Measurements from ENCODE around the gene EPHB2. TPM values are rescaled to one million over a fixed set of nuclear protein-coding genes. Genes with fewer than 3 reads are reported as not detected.
A peak's percentile ranks its signal among the peaks of the same experiment; 100 is the strongest.
"Not testable (repeated sequence)": the region's sequence is repeated elsewhere in the genome, so short reads cannot be mapped to it uniquely, and the experiment has no call there.

EPHB2 gene
- total RNA-seq, 2 experiments from 2014 or later, result 0.13 TPM; not detected in 1

DNA sequence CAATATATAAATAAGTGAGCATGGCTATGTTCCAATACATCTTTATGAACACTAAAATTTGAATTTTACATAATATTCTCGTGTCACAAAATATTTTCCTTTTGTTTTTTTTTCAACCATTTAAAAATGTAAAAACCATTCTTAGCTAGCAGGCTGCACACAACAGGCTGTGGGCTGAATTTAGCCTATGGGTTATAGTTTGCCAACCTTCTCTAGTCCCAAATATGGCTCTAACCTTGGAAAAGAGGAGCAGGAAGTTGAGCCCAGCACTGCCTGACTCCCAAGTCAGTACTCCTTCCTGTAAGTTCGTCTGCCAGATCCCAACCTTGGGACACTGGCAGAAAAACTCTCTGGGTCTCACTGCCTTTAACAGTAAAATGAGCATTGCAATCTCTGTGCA, 44.2 kb upstream of the EPHB2 start:
- POLR2A ChIA-PET, result no interaction called here
- Mint-ChIP-seq H3K27ac (no peak overlapping the region), H3K36me3 (ENCODE audit: low read depth) (no peaks in the 10 kb centered on the region), H3K27me3 (peaks cover 10% of the 10 kb centered on the region), H3K9me3 (no peaks in the 10 kb centered on the region), H3K4me3 (no peak overlapping the region), H3K4me1 (ENCODE audit: low read depth) (no peaks in the 10 kb centered on the region)
- TF ChIP-seq, protein P1, sequence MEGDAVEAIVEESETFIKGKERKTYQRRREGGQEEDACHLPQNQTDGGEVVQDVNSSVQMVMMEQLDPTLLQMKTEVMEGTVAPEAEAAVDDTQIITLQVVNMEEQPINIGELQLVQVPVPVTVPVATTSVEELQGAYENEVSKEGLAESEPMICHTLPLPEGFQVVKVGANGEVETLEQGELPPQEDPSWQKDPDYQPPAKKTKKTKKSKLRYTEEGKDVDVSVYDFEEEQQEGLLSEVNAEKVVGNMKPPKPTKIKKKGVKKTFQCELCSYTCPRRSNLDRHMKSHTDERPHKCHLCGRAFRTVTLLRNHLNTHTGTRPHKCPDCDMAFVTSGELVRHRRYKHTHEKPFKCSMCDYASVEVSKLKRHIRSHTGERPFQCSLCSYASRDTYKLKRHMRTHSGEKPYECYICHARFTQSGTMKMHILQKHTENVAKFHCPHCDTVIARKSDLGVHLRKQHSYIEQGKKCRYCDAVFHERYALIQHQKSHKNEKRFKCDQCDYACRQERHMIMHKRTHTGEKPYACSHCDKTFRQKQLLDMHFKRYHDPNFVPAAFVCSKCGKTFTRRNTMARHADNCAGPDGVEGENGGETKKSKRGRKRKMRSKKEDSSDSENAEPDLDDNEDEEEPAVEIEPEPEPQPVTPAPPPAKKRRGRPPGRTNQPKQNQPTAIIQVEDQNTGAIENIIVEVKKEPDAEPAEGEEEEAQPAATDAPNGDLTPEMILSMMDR (IDR thresholded peaks at IDR 0.05), result no peak
- CTCF ChIA-PET, result interaction anchor here (1.4 kb wide), 1 partner anchor 25 kb away, joined by 3 read pairs; no protein-coding TSS in a partner anchor
- DNase-seq (no peak), ATAC-seq (no peak)
- intact Hi-C loops (cut with micrococcal nuclease), result no loop called here

DNA sequence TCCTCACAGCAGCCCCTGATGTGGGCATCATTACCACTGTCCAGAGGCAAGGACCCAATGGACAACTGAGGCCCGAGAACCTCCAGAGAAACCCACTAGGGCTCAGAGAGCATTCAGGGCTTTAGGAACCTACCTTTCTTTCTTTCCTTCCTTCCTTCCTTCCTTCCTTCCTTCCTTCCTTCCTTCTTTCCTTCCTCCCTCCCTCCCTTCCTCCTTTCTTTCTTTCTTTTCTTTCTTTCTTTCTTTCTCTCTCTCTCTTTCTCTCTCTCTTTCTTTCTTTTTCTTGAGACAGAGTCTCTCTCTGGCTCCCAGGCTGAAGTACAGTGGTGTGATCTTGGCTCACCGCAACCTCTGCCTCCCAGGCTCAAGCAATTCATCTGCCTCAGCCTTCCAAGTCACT, 41.8 kb upstream of the EPHB2 start:
- DNase-seq; H3K27ac Mint-ChIP-seq; H3K9me3 Mint-ChIP-seq; H3K4me1 Mint-ChIP-seq (ENCODE audit: low read depth); CTCF ChIA-PET; H3K4me3 Mint-ChIP-seq; intact Hi-C loops (cut with micrococcal nuclease); ATAC-seq; H3K36me3 Mint-ChIP-seq (ENCODE audit: low read depth); POLR2A ChIA-PET: not testable (repeated sequence)
- H3K27me3 Mint-ChIP-seq, result peaks cover 25% of the 10 kb centered on the region

DNA sequence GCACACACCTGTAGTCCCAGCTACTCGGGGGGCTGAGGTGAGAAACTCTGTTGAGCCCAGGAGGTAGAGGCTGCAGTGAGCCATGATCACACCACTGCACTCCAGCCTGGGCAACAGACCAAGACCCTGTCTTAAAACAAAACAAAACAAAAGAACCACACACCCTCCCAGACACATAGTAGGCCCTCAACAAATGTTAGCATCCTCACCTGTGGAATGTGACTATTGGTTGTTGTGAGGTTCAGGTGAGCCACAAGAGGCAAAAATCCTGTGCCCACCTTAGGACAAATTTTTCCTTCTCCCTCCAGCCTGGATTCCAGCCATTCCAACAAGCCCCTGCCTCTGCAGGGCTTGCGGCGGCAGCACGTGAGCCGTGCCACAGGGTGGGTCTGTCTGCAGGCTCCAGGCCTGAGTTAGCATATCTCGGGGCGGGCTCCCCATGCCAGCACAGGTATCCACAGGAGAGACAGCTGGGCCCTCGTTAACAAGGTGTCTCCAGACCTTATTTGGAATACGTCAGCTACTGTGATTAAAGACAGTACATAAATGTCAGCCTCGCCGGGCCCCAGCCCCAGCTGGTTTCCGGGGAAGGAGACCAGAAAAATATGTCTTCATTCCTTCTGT, 40.2 kb upstream of the EPHB2 start:
- no peak overlapping the region for H3K27ac Mint-ChIP-seq
- no peaks in the 10 kb centered on the region for H3K9me3 Mint-ChIP-seq
- H3K36me3 Mint-ChIP-seq (ENCODE audit: low read depth), result no peaks in the 10 kb centered on the region
- CTCF ChIA-PET, result no interaction called here
- intact Hi-C loops (cut with micrococcal nuclease), result no loop called here
- H3K4me3 Mint-ChIP-seq, result no peak overlapping the region
- H3K4me1 Mint-ChIP-seq (ENCODE audit: low read depth), result no peaks in the 10 kb centered on the region
- ATAC-seq, result no peak
- POLR2A ChIA-PET, result no interaction called here
- no peak for DNase-seq
- H3K27me3 Mint-ChIP-seq, result peaks cover 36% of the 10 kb centered on the region
- TF ChIP-seq, protein P1 (IDR thresholded peaks at IDR 0.05), result no peak

DNA sequence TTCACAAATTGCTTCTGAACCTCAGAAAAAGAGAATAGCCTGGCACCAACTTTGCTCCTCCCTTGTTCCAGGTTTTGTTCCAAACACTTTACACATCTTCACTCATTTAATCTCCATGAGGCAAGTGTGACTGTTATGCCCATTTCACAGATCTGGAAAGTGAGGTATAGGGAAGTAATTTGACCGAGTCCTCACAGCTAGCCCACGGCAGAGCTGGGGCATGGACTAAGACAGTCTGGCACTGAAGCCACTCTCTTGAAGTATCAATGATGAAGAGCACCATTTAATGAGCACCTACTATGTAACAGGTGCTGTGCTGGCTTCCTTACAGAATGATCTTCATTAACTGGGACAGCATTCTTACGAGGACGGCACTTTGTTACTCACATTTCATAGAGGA, 38.6 kb upstream of the EPHB2 start:
- ATAC-seq (no peak), DNase-seq (no peak)
- ChIA-PET CTCF (no interaction called here), POLR2A (no interaction called here)
- Mint-ChIP-seq H3K4me3 (no peak overlapping the region), H3K27me3 (peaks cover 39% of the 10 kb centered on the region), H3K9me3 (no peaks in the 10 kb centered on the region), H3K4me1 (ENCODE audit: low read depth) (no peaks in the 10 kb centered on the region), H3K27ac (no peak overlapping the region), H3K36me3 (ENCODE audit: low read depth) (no peaks in the 10 kb centered on the region)
- TF ChIP-seq, protein P1 (IDR thresholded peaks at IDR 0.05), result no peak
- intact Hi-C loops (cut with micrococcal nuclease), result no loop called here

DNA sequence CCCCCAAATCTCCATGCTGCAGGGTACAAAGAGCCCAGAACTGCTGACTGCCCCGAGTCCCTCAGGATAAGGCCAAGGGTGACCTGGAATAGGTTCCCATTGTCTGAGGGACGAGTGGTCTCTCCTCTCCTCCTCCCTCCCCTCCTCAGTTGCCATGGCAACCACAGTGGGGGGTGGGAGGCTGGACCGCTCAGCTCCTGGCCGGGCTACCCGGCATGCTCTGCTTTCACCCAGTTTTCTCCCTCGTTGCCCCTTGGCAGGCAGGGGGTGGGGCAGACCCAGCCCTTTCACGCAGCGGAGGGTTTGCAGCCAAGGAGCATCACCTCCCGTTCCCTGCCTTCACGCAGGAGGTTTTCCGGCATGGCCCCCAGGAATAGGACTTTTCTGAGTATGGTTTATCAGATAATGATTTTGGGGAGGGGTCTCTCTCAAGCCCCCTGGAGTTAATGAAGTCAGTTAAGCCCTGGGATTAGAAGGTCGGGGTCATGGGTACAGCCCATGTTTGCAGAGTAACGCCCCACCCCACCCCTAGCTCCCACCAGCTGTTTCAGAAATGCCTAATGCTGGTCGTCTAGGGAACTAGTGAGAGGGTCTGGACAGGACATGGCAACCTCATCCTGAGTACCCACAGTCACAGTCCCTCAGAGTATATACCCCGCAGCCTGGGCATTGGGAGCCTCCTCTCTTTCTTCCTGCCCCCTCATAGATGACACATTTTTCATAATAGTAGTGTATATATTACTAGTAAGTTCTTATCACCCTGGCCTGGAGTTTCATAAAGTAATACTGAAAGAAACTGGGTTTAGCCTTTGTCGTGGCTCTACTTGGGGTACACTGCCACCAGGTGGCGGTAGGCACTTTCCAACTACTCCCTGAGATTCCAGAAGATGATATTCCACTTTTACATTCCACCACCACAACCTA, 36.9 kb upstream of the EPHB2 start:
- TF ChIP-seq, protein P1 (IDR thresholded peaks at IDR 0.05), result peak; percentile 48
- DNase-seq (peak; percentile 52), ATAC-seq (peak; percentile 70)
- H3K27ac Mint-ChIP-seq, result no peak overlapping the region
- intact Hi-C loops (cut with micrococcal nuclease), result no loop called here
- ChIA-PET CTCF (interaction anchor here (0.7 to 1.2 kb wide), 2 partner anchors 17 to 31 kb away, joined by 3 to 4 read pairs; no protein-coding TSS in a partner anchor), POLR2A (interaction anchor here (0.9 kb wide), 1 partner anchor 14 kb away, joined by 3 read pairs; no protein-coding TSS in a partner anchor)
- H3K36me3 Mint-ChIP-seq (ENCODE audit: low read depth), result no peaks in the 10 kb centered on the region
- H3K4me3 Mint-ChIP-seq, result no peak overlapping the region
- H3K9me3 Mint-ChIP-seq, result no peaks in the 10 kb centered on the region
- peaks cover 39% of the 10 kb centered on the region for H3K27me3 Mint-ChIP-seq
- H3K4me1 Mint-ChIP-seq (ENCODE audit: low read depth), result no peaks in the 10 kb centered on the region

Data from activated CD8-positive, alpha-beta T cell treated with anti-CD3 and anti-CD28 coated beads for 36 hours (primary cell).